ENCODE measurements around the gene PITPNM3. TPM values are rescaled to one million over a fixed set of nuclear protein-coding genes. Genes with fewer than 3 reads are reported as not detected.
A peak's percentile ranks its signal among the peaks of the same experiment; 100 is the strongest.

The PITPNM3 gene
- total RNA-seq (2021; fragmentation: NEBNext Ultra II Directional; extraction: Animal tissue kit (Norgen Biotek cat#: 25700)) (1.7 and 2.1 TPM in 2 replicates), polyA plus RNA-seq (2011; rRNA removed) (3.1 and 4.8 TPM in 2 replicates), polyA minus RNA-seq (2011; rRNA and poly(A)+ RNA removed) (3.1 and 3.5 TPM in 2 replicates)
- polyA plus RNA-seq (2011; cell fraction: cytosol; rRNA removed): 3.3 TPM
- 7.3 TPM for polyA plus RNA-seq (2011; cell fraction: nucleus; rRNA removed)
- 1.8 to 2.8 TPM (median 2.2 TPM) in 4 replicates for polyA plus RNA-seq (2012, experiment 1 of 2)
- polyA plus RNA-seq (2012, experiment 2 of 2): 1.2 TPM
- polyA plus RNA-seq (2013, experiment 1 of 2): 1.1 TPM
- polyA plus RNA-seq (2013, experiment 2 of 2): 0.98 TPM
- 3.4 TPM for polyA minus RNA-seq (2011; cell fraction: cytosol; rRNA and poly(A)+ RNA removed)
- 3.5 TPM for polyA minus RNA-seq (2011; cell fraction: nucleus; rRNA and poly(A)+ RNA removed)
- long read RNA-seq, experiment 1, partial matches to known transcripts: 1 of 3 reads
- long read RNA-seq, experiment 1, other reads (novel, unspliced or antisense): 2 of 3 reads
- long read RNA-seq, experiment 2: 0 reads

- FAIRE-seq (no peak), DNase-seq (ENCODE audit: low read depth in 1 of 2, low spot score in 2 of 2) (peak in 1 of 2 experiments; percentile 59)
- Histone ChIP-seq H2AK5ac (ENCODE audit: low read depth, low read length) (no peak within 1 kb of the TSS), H2AFZ (ENCODE audit: low read length) (0 out of 2 replicates have a peak within 1 kb of the TSS, but pooled peaks have one; percentile 43), H2BK120ac (replicated peaks; ENCODE audit: low read depth, low read length) (no peak within 1 kb of the TSS), H2BK15ac (ENCODE audit: low read length) (peak within 1 kb of the TSS; percentile 81; the same call in 1 of the 2 replicates), H3K56ac (replicated peaks; ENCODE audit: insufficient read length, low read depth, low read length) (no peak within 1 kb of the TSS), H4K20me1 (replicated peaks in 1 of 2; ENCODE audit: control insufficient read depth in 1 of 2, insufficient read depth in 2 of 2, low read length in 2 of 2) (peaks cover 0 to 5% of the 10 kb centered on the region in 2 experiments), H3K4me1 (replicated peaks in 1 of 4; ENCODE audit: control insufficient read depth in 3 of 4, insufficient read depth in 4 of 4, low read length in 3 of 4) (peaks cover 4 to 14% (median 11%) of the 10 kb centered on the region in 4 experiments), H3K36me3 (ENCODE audit: control insufficient read depth in 2 of 4, insufficient read depth in 4 of 4, low read length in 3 of 4) (no peaks in the 10 kb centered on the region), H3K23me2 (ENCODE audit: low read depth, low read length) (peaks cover 14% of the 10 kb centered on the region; the same call in 1 of the 2 replicates), H4K5ac (ENCODE audit: insufficient read length, low read depth, low read length) (no peak within 1 kb of the TSS), H3K14ac (ENCODE audit: insufficient read length) (no peak within 1 kb of the TSS), H3K4ac (replicated peaks; ENCODE audit: insufficient read length, low read depth, low read length) (no peak within 1 kb of the TSS), H2BK20ac (ENCODE audit: low read length) (0 out of 2 replicates have a peak within 1 kb of the TSS, but pooled peaks have one; percentile 80), H4K91ac (replicated peaks; ENCODE audit: insufficient read length, low read length) (no peak within 1 kb of the TSS), H3K79me1 (ENCODE audit: low read depth, low read length) (no peaks in the 10 kb centered on the region), H3K9me3 (ENCODE audit: insufficient read depth in 2 of 2, low read depth in 1 of 2, low read length in 1 of 2) (no peaks in the 10 kb centered on the region), H3K23ac (ENCODE audit: insufficient read length) (no peak within 1 kb of the TSS), H3K9ac (replicated peaks in 1 of 4; ENCODE audit: extremely low read depth in 1 of 4, low read depth in 3 of 4, low read length in 3 of 4) (peak within 1 kb of the TSS in 1 of 4 experiments; percentile 25; a peak in 2 of 7 replicates), H3K4me3 (ENCODE audit: extremely low read depth in 1 of 4, insufficient read depth in 2 of 4, low read depth in 3 of 4, low read length in 4 of 4) (peak within 1 kb of the TSS; percentile 54 to 76 (median 64)), H4K8ac (ENCODE audit: extremely low read depth, insufficient read depth, low read length) (peak within 1 kb of the TSS; percentile 1; the same call in 1 of the 2 replicates), H2BK5ac (ENCODE audit: low read depth, low read length) (no peak within 1 kb of the TSS), H3K4me2 (ENCODE audit: insufficient read depth in 1 of 2, low read depth in 2 of 2, low read length in 2 of 2) (peak within 1 kb of the TSS; percentile 83 to 96), H3K18ac (ENCODE audit: extremely low read depth, low read length) (peak within 1 kb of the TSS; percentile 83), H3K79me2 (ENCODE audit: control insufficient read depth in 1 of 2, insufficient read depth in 2 of 2, low read length in 2 of 2) (no peaks in the 10 kb centered on the region), H3K27me3 (replicated peaks in 1 of 4; ENCODE audit: control insufficient read depth in 3 of 4, extremely low read depth in 1 of 4, insufficient read depth in 3 of 4, low read length in 3 of 4) (peaks cover 14 to 42% (median 36%) of the 10 kb centered on the region in 4 experiments), H2BK12ac (ENCODE audit: low read depth, low read length) (peak within 1 kb of the TSS; percentile 84; the same call in 1 of the 2 replicates), H3K27ac (ENCODE audit: low read depth, low read length) (no peak within 1 kb of the TSS)
- WGBS, 2 experiments (ENCODE audit: extremely low coverage in 1 of 2, insufficient coverage in 1 of 2, insufficient read length in 1 of 2, insufficient replicate concordance in 2 of 2, low coverage in 1 of 2, low lambda C conversion rate in 2 of 2, missing lambda C conversion rate in 1 of 2): 4% methylated on average over 16 of the region's 122 CpGs; no CpG with 5 or more reads in 1 of the 2 experiments
- ChIA-PET POLR2A (ENCODE audit: partially characterized antibody) (interaction anchor here (1.2 to 1.6 kb wide), 2 partner anchors 97 to 101 kb away, joined by 3 to 9 read pairs; no protein-coding TSS in a partner anchor), CTCF (ENCODE audit: partially characterized antibody) (interaction anchor here (1.0 to 1.7 kb wide), 4 partner anchors 64 to 84 kb away, joined by 3 to 8 read pairs (median 4); no protein-coding TSS in a partner anchor)
- TF ChIP-seq EZH2 (IDR thresholded peaks at IDR 0.05; ENCODE audit: low read depth, low read length, severe bottlenecking) (peak; percentile 49), CEBPB (IDR thresholded peaks at IDR 0.05; ENCODE audit: low read depth, low read length) (no peak), ASH2L (IDR thresholded peaks at IDR 0.05; ENCODE audit: low read length) (peak; percentile 12), MAFK (IDR thresholded peaks at IDR 0.05; ENCODE audit: low read depth, low read length) (no peak)
Observed at GRCh38 chr17:6556121-6557039, at the start of gene PITPNM3. Gene PITPNM3 (minus strand): TSS chr17:6556555. CDS start chr17:6556406, 149 bp downstream.
